HT-29 (cell line): ENCODE data around the gene SURF1. TPM values are rescaled to one million over a fixed set of nuclear protein-coding genes. Genes with fewer than 3 reads are reported as not detected.
A peak's percentile ranks its signal among the peaks of the same experiment; 100 is the strongest.
"Not testable (repeated sequence)": the region's sequence is repeated elsewhere in the genome, so short reads cannot be mapped to it uniquely, and the experiment has no call there.

ENCODE experiments used
- DNase-seq: peaks from one replicate; pipeline ENCODE4 v3.0.0-alpha.2; 2015; ENCODE audit warnings: low spot score
- total RNA-seq: library from RNA; depleted of rRNA; stranded (reverse); fragments of >200 nt; shearing (Covaris generic); gene quantifications from 2 replicates; pipeline ENCODE4 v1.2.3, GENCODE V29; 2014

Gene SURF1
- total RNA-seq, 1 experiment from 2014 or later: 27.7 TPM

DNA sequence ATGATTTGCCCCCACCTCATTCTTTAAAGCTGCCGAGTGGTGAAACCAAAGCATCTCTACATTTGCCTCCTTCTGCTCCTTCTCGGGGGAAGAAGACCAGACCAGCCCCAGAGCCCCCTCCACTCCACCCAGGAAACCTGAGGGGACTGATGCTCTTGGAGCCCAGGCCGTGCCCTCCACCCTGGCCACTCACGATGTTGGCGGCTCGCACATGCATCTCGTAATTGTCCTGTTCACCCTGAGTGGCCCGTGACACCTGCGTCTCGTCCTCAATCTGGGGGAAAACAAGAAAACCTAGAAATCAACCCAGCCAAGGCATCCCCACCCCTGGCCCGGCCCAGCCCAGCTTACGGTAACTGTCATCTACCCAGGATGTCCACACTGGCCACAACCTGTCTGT is 11.3 kb downstream of the SURF1 start:
- DNase-seq: no peak

DNA sequence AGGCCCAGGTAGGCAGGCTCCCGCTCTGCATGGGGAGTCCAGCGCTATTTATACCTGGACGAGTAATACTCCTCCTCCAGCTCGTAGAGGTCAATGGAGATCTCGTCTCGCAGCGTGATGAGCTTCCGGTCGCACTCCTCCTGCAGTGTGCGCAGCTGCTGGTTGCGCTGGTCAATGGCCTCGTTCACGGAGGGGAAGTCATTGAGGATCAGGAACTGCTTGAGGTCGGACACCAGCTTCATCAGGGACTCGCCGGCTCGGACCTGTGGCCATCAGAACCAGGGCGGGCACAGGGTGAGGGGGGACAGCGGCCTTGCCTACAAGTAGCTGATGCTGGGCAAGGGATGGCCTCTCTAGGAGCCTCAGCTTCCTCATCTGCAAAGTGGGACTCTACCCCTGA is 12.2 kb downstream of the SURF1 start:
- no peak for DNase-seq

DNA sequence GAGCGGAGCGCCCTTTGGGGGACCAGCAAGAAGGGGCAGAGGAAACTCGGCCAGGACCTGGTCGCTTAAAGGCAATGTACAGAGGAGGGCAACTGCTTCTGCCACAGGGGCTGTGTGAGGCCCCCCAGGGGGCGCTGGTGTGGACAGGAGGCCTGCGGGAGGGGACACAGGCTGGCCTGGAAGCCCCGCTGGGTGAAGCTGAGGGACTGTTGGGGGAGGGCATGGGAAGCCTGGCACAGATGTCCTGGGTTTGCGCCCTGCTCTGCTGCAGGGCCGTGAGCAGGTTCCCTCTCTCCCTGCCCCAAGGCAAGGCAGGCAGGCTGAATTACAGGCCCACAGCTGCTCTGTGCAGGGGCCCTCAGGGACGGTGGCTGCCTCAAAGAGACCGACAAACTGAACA is 13.7 kb downstream of the SURF1 start:
- no peak for DNase-seq

- DNase-seq: no peak
These were observed 14.2 kb downstream of the SURF1 start for GRCh38 chr9:133342069-133342406.

GRCh38 chr9:133341369-133342068 is 14.8 kb downstream of the SURF1 start:
- no peak for DNase-seq

DNA sequence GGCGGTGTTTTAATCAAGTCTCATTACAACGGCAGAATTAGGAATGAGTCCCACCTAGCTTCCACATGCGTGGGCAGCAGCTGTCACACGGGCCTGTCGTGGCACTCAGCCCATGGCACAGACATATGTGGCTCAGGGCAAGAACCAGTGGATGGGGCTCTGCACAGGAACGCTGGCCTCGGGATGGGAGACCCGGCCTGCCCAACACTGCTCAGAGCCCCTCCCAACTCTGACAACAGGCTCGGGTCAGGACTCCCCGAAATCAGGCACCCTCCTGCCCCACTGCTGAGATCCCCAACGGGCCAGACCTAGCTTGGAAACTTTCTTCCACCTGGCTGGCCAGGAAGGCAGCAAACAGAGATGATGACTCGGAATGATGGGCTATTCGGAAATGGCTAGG is 15.4 kb downstream of the SURF1 start:
- no peak for DNase-seq

DNA sequence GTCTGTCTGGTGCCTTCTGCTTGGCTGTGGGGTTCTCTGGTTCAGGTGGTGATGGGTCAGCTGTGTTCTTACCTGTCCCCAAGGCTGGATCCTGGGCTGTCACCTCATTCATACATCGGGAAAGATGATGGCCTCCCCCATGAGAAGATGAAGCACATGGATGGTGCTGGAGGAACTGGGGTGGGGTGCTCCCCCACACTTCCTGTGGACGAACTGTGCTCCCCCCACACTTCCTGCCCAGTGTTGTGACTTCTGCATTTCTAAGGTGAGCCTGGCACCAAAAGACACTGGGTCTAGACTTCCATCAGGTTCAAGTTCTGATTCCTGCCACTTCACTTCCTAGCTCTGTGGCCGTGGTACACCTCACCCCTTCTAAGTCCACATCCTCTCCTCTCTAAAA is 16.0 kb downstream of the SURF1 start:
- no peak for DNase-seq

GRCh38 chr9:133339641-133340040 is 16.6 kb downstream of the SURF1 start:
- DNase-seq: no peak

DNA sequence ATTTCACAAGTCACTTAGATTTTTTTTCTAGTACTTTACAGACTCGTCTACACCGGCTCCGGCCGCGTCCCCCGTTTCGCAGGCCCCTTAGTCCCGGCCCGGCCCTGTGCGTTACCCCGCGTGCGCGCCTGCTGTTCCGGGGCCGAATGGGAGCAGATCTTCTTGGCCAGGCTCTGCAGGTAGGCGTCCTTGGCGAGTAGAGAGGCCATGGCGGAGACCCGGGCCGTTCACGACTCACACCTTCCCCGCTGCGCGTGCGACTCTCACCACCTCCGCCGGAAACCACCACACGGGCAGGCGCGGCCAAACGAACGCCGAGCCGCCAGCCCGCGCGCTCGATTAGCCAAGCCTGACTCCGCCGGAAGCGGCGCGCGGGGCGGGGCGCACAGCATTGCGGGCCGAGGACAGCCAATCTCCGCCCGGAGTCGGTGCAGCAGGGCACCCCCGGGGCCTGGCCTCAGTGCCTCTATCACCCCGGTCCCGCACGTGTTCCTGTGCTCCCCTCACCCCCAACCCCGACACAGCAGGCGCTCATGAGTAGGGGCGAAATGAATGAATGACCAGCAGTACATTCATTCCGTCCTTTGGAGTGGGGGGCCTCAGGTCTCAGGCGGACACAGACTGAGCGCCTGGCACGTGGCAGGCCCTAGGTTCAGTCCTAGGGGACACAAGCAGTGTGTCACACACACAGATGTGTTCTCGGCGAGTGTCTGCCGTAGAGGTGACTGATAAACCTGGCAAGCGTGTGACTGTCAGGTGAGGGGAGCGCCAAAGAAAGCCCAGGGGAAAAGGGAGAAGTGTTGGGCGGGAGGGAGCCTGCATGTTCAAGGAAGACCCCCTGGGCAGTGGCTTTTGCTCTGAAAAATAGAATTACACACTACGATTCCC is 20.1 kb downstream of the SURF1 start, which contains the start of gene SURF6:
Gene SURF6, minus strand, starts transcription at position 265 of the 888 bp plus-strand sequence. Its CDS starts 56 bp downstream, at position 209.
- DNase-seq: peak; percentile 90

DNA sequence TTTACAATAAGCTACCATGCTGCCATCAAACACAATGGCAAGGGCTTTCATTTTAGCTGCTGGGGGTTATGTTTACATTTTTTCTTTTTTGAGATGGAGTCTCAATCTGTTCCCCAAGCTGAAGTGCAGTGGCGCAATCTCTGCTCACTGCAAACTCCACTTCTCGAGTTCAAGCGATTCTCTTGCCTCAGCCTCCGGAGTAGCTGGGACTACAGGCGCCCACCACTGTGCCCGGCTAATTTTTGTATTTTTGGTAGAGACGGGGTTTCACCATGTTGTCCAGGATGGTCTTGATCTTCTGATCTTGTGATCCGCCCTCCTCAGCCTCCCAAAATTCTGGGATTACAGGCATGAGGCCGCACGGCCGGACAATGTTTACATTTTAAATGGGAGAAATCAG is 21.4 kb downstream of the SURF1 start:
- DNase-seq: not testable (repeated sequence)

- DNase-seq: no peak
These were observed 22.1 kb downstream of the SURF1 start for GRCh38 chr9:133334161-133334560.

DNA sequence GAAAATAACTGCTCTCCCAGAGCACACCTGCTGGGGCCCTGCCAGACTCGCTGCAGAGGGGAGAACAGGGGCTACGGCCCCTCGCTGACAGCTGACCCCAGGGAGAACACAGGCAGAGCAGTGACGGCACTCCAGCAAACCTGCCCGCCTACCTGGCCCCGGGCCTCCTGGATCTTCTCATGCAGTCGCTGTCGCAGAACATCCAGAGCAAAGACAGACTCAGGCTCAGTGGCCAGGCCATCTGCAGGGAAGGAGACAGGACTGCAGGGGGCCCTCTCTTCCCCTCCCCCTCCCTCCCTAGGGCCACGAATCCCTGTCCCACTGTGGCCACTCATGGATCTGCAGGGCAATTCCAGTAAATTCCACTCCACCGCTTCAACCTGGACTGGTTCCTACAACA is 22.7 kb downstream of the SURF1 start:
- no peak for DNase-seq

DNA sequence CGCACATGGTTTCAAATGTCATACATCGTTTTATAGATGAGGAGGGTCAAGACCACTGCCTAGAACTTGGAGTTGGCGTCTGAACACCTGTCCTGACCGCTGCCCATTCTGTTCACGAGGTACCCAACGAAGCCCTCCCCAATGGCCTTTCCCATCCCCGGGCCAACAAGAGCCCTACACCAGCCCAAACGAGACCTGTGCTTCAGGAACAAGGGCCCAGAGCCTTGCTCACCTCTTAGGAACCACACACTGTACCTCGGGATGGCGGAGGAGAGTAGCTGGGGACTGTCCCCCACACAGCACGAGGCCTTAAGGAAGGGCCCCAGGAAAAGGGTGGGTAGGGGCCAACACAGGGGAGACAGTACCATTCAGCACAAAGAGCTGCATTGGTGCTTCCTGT is 23.3 kb downstream of the SURF1 start:
- no peak for DNase-seq

DNA sequence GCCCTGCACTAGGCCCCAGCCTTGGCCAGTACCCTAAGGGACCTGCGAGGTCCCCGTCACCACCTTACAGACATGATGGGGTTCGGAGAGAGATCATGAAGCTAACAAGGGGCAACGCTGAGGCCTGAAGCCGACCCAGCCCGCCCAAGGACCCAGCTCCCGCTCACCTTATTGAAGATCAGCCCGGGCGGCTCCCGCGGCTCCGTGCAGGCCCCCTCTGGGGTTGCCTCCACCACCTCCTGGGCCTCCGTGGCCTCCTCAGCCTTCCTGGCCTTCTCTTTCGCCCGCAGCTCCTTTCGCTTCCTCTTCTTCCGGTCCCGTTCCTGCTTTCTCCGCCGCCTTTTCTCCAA is 23.9 kb downstream of the SURF1 start:
- DNase-seq: no peak

DNA sequence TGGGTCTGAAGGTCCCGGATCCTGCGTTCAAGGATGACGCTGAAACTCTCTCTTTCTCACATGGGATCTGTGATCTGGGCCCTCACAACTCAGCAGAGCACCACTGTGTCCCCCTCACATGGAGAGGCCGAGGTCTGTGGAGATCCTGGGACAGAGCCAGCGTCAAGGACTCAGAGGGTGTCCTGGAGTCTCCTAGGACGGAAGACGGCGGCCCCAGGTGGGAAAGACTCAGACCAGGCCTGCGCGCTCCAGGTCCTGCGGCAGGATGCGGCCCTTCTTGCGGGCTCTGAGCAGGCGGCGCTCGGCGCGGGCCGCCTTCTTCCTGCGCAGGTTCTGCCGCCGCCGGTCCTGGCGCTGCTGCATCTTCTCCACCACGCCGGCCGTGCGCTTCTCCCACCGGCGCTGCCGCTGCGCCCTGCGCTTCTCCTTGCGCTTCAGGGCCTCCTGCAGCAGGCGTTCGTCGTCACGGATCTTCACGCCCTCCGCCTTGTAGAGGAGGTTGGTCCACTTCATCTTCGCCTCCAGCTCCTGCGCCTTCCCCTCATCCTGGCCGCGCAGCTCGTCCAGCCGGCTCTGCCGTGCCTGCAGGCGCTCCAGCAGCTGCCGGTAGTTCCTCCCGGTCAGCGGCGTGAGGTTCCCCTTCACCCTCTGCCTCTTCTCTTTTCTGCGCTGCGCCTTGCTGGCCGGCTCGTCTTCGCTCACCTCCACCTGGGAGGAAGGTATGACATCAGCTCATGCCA is 24.5 kb downstream of the SURF1 start:
- DNase-seq: no peak

DNA sequence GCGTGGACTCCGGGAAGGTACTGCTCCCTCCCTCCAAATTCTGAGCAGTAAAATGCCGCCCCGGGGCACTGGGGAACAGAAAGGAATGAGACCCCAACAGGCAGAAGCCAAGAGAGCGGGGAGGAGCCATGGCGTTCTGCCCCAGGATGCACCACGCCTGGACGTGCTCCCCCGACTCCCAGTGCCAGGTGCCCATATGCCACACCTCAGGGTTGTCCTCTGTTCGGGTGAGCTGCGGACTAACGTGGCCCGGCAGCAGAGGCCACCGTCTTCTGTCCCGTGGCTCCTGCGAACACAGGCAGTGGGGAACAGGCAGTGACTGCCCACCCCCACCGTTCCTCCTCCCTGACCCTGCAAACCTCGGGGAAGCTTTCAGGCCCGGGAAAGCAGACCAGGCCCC is 25.1 kb downstream of the SURF1 start:
- no peak for DNase-seq

DNA sequence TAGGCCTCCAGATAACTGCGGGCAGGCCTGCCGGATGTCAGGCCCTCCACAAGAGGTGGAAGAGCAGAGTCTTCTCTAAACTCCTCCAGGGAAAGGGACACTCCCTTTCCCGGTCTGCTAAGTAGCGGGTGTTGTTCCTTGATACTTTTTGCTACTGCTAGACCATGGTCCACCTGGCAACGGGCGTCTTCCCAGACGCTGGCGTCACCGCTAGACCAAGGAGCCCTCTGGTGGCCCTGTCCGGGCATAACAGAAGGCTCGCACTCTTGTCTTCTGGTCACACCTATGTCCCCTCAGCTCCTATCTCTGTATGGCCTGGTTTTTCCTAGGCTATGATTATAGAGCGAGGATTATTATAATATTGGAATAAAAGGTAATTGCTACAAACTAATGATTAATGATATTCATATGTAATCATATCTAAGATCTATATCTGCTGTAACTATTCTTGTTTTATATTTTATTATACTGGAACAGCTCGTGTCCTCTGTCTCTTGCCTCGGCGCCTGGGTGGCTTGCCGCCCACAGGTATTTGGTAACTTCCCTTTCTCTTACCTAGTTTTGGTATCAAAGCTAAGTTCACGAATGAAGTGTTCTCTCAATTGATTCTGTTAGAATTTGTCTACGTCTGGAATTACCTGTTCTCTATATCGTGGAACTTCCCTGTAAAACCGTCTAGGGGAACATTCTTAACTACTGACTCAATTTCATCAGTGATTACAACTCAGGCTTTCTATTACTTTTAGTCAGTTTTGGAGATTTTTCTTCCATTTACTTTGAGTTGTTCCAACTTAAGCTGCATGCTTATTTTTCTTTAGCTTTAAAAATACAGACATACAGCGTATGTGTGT is 26.8 kb downstream of the SURF1 start:
- peak; percentile 58 for DNase-seq

- no peak for DNase-seq
These were observed 28.3 kb downstream of the SURF1 start for GRCh38 chr9:133327834-133328484.

- not testable (repeated sequence) for DNase-seq
These were observed 29.3 kb downstream of the SURF1 start for GRCh38 chr9:133327021-133327420.

DNA sequence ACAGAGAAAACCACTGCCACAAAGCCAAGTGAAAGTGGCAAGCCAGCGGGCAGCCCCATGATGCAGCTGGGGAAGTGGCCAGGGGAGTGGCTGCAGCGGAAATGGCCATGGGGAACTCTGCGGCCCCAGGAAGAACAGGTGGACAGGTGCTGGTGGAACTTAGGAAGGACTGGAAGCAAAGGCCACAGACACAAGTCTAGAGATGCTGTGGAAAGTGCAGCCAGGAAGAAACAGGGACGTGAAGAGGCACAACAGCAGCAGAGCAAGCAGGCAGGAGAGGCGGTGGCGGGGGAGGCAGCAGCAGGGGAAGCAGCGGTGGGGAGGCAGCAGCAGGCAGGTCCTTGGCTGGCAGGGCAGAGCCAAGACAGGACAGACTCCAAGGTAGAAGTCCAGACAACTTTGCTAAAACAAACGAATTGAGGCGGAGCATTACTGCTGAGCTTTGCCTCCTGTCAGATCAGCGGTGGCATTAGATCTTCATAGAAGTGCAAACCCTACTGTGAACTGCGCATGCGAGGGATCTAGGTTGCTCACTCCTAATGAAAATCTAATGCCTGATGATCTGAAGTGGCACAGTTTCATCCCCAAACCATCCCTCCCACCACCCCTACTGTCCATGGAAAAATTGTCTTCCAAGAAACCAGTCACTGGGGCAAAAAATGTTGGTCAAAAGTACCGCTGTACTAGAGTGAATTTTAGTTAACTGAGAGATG is 32.1 kb downstream of the SURF1 start:
- no peak for DNase-seq
